SK-N-SH (cell line): ENCODE data around the gene TRPT1. TPM values are rescaled to one million over a fixed set of nuclear protein-coding genes. Genes with fewer than 3 reads are reported as not detected.
A peak's percentile ranks its signal among the peaks of the same experiment; 100 is the strongest.

Source experiments
- CTCF ChIA-PET: fragments of 300-600, 350-600 bp; formaldehyde crosslinking; extraction: SDS; loops from one replicate; lab custom pipeline; 2021; lab: Yijun Ruan, JAX
- POLR2A ChIA-PET: fragments of 350-600 bp; sonication (Branson Sonifier 250); formaldehyde crosslinking; extraction: SDS; loops from one replicate; lab custom pipeline; 2020; ENCODE audit warnings: antibody characterized with exemption, inconsistent platforms; lab: Yijun Ruan, JAX
- DNase-seq: peaks from one replicate; pipeline ENCODE4 v3.0.0; 2012
- H2AFZ ChIP-seq: fragments of 200-600 bp; sonication (generic); 2 replicates; pipeline ENCODE4 v1.8.1; 2016; ENCODE audit warnings: antibody characterized with exemption, mild to moderate bottlenecking, low read depth
- H3F3A ChIP-seq: fragments of 200-600 bp; sonication (generic); replicated peaks from 2 replicates; pipeline ENCODE3; 2016; ENCODE audit warnings: antibody characterized with exemption, mild to moderate bottlenecking; ENCODE audit not compliant: insufficient read depth
- H3K27ac ChIP-seq, 2 experiments: fragments of 200-500 bp in 1 of 2; fragments of 200-600 bp in 1 of 2; sonication (Bioruptor generic) in 1 of 2; sonication (generic), shearing (Covaris generic) in 1 of 2; 2 replicates each; pipeline versions ENCODE4 v1.5.1 to v1.6.1; 2014 to 2016; ENCODE audit warnings: low read depth in 2 of 2, inconsistent platforms in 1 of 2, low read length in 1 of 2, mild to moderate bottlenecking in 1 of 2, mixed read lengths in 1 of 2
- H3K27me3 ChIP-seq: fragments of 200-600 bp; sonication (generic), shearing (Covaris generic); 2 replicates; pipeline ENCODE4 v1.6.1; 2016; ENCODE audit warnings: mixed run types; ENCODE audit not compliant: insufficient read depth
- H3K36me3 ChIP-seq, 2 experiments: fragments of 200-500 bp in 1 of 2; fragments of 200-600 bp in 1 of 2; sonication (Bioruptor generic) in 1 of 2; sonication (generic) in 1 of 2; replicated peaks in 1 of 2; 2 replicates each; pipeline versions ENCODE3 to v1.5.1; 2014 to 2016; ENCODE audit warnings: low read length in 1 of 2, mild to moderate bottlenecking in 1 of 2; ENCODE audit not compliant: insufficient read depth in 2 of 2, control insufficient read depth in 1 of 2
- H3K4me1 ChIP-seq, 2 experiments: fragments of 200-500 bp in 1 of 2; fragments of 200-600 bp in 1 of 2; sonication (Bioruptor generic) in 1 of 2; sonication (generic), shearing (Covaris generic) in 1 of 2; 2 replicates each; pipeline versions ENCODE4 v1.5.1 to v1.6.1; 2014 to 2016; ENCODE audit warnings: low read depth in 1 of 2, low read length in 1 of 2, mixed run types in 1 of 2; ENCODE audit not compliant: insufficient read depth in 2 of 2, control insufficient read depth in 1 of 2
- H3K4me2 ChIP-seq: fragments of 200-600 bp; sonication (generic), shearing (Covaris generic); 2 replicates; pipeline ENCODE4 v1.6.1; 2017; ENCODE audit warnings: mixed run types
- H3K4me3 ChIP-seq, 2 experiments: fragments of 200-500 bp in 1 of 2; fragments of 200-600 bp in 1 of 2; sonication (Bioruptor generic) in 1 of 2; sonication (generic), shearing (Covaris generic) in 1 of 2; 2 replicates each; pipeline versions ENCODE4 v1.5.1 to v1.8.1; 2014 to 2016; ENCODE audit warnings: low read depth in 2 of 2, inconsistent platforms in 1 of 2, low read length in 1 of 2, mild to moderate bottlenecking in 1 of 2, mixed read lengths in 1 of 2, moderate library complexity in 1 of 2
- H3K79me2 ChIP-seq: fragments of 200-600 bp; sonication (generic); 2 replicates; pipeline ENCODE4 v1.8.1; 2017; ENCODE audit warnings: mild to moderate bottlenecking; ENCODE audit not compliant: insufficient read depth
- H3K9ac ChIP-seq: fragments of 200-600 bp; sonication (generic); 2 replicates; pipeline ENCODE4 v1.6.1; 2017; ENCODE audit warnings: mixed run types
- H3K9me2 ChIP-seq: fragments of 200-600 bp; sonication (generic); 2 replicates; pipeline ENCODE4 v1.6.1; 2017; ENCODE audit warnings: mixed run types
- H3K9me3 ChIP-seq: fragments of 200-600 bp; sonication (generic); 2 replicates; pipeline ENCODE4 v1.6.1; 2017; ENCODE audit warnings: mixed run types, mild to moderate bottlenecking, moderate library complexity
- H4K20me1 ChIP-seq: fragments of 200-600 bp; sonication (generic); 2 replicates; pipeline ENCODE4 v1.6.1; 2017; ENCODE audit warnings: mild to moderate bottlenecking, mixed run types; ENCODE audit not compliant: insufficient read depth
- CHD2 ChIP-seq: fragments of 150-350 bp; IDR thresholded peaks from 2 replicates; pipeline ENCODE4 v1.6.1; 2018; ENCODE audit warnings: low read length; ENCODE audit not compliant: partially characterized antibody
- CTCF ChIP-seq: fragments of 200-600 bp; sonication (generic); IDR thresholded peaks from 2 replicates; pipeline ENCODE4 v1.6.1; 2017; ENCODE audit warnings: antibody characterized with exemption, mild to moderate bottlenecking, moderate library complexity
- ELF1 ChIP-seq: IDR thresholded peaks from 2 replicates; pipeline ENCODE4 v1.4.0; 2012
- EP300 ChIP-seq, 2 experiments: IDR thresholded peaks; 2 replicates each; pipeline versions ENCODE4 v1.4.0 to v1.6.1; 2012; ENCODE audit warnings: borderline replicate concordance in 1 of 2, low read depth in 1 of 2, low read length in 1 of 2
- FOSL2 ChIP-seq: IDR thresholded peaks from 2 replicates; pipeline ENCODE4 v1.4.0; 2012; ENCODE audit warnings: low read depth, mild to moderate bottlenecking, moderate library complexity, borderline replicate concordance
- FOXM1 ChIP-seq: IDR thresholded peaks from 2 replicates; pipeline ENCODE4 v1.4.0; 2012; ENCODE audit warnings: low read depth, mild to moderate bottlenecking
- GABPA ChIP-seq: IDR thresholded peaks from 2 replicates; pipeline ENCODE4 v1.4.0; 2012; ENCODE audit warnings: low read depth, mild to moderate bottlenecking
- IRF3 ChIP-seq: fragments of 150-350 bp; IDR thresholded peaks from 2 replicates; pipeline ENCODE4 v1.6.1; 2016; ENCODE audit warnings: mild to moderate bottlenecking, low read depth, low read length
- MAX ChIP-seq: IDR thresholded peaks from 2 replicates; pipeline ENCODE4 v1.4.0; 2012; ENCODE audit warnings: low read depth
- MEF2A ChIP-seq: IDR thresholded peaks from 2 replicates; pipeline ENCODE4 v1.4.0; 2012; ENCODE audit warnings: low read depth, borderline replicate concordance
- NFIC ChIP-seq: IDR thresholded peaks from 2 replicates; pipeline ENCODE4 v1.4.0; 2012; ENCODE audit warnings: borderline replicate concordance
- NRF1 ChIP-seq: IDR thresholded peaks from 2 replicates; pipeline ENCODE4 v1.6.1; 2012; ENCODE audit warnings: low read depth, mild to moderate bottlenecking, low read length
- PBX3 ChIP-seq: IDR thresholded peaks from 2 replicates; pipeline ENCODE4; 2012
- POLR2AphosphoS5 ChIP-seq: IDR thresholded peaks from 2 replicates; pipeline ENCODE4 v1.6.1; 2012; ENCODE audit warnings: low read depth, low read length
- RAD21 ChIP-seq: IDR thresholded peaks from 2 replicates; pipeline ENCODE4 v1.6.1; 2012; ENCODE audit warnings: mild to moderate bottlenecking, low read length
- REST ChIP-seq: IDR thresholded peaks from 2 replicates; pipeline ENCODE4 v1.6.1; 2012; ENCODE audit warnings: mild to moderate bottlenecking, low read depth, low read length, moderate library complexity
- RFX5 ChIP-seq: IDR thresholded peaks from 2 replicates; pipeline ENCODE4 v1.6.1; 2012; ENCODE audit warnings: mild to moderate bottlenecking, improper control_type of control experiment, low read length
- SIN3A ChIP-seq: IDR thresholded peaks from 2 replicates; pipeline ENCODE4 v1.6.1; 2012; ENCODE audit warnings: low read depth, mild to moderate bottlenecking, low read length, moderate library complexity, borderline replicate concordance
- SMC3 ChIP-seq: IDR thresholded peaks from 2 replicates; pipeline ENCODE4 v1.6.1; 2012; ENCODE audit warnings: low read depth, low read length, improper control_type of control experiment
- TCF12 ChIP-seq: IDR thresholded peaks from 2 replicates; pipeline ENCODE4 v1.4.0; 2012
- TEAD4 ChIP-seq: IDR thresholded peaks from 2 replicates; pipeline ENCODE4 v1.4.0; 2012; ENCODE audit warnings: mild to moderate bottlenecking, borderline replicate concordance; ENCODE audit not compliant: insufficient read depth
- YY1 ChIP-seq: IDR thresholded peaks from 2 replicates; pipeline ENCODE4 v1.4.0; 2012; ENCODE audit warnings: low read depth, mild to moderate bottlenecking
- ZBTB33 ChIP-seq: IDR thresholded peaks from 2 replicates; pipeline ENCODE4 v1.4.0; 2012; ENCODE audit warnings: low read depth, borderline replicate concordance
- WGBS: methylation state at CpG from one replicate; pipeline ENCODE4 v1.1.6; 2017; ENCODE audit warnings: low lambda C conversion rate; 5-methylcytosine and 5-hydroxymethylcytosine counted together
- polyA plus RNA-seq, 3 experiments: library from polyadenylated mRNA; depleted of rRNA; stranded (reverse); fragments of >200 nt; gene quantifications; 2 replicates each; pipeline ENCODE4 v1.2.3, GENCODE V29; 2012

The TRPT1 gene
- polyA plus RNA-seq, 1 of the 3 experiments (the other 2 are of a cell fraction) = 62.4 TPM

- Histone ChIP-seq H3K4me1 (peaks cover 11 to 42% of the 10 kb centered on the region in 2 experiments; a peak in 2 of 4 replicates), H3K79me2 (peaks cover 19% of the 10 kb centered on the region), H3K27ac (peak overlapping the region in 1 of 2 experiments; percentile 83; a peak in 2 of 4 replicates), H3K4me2 (peak overlapping the region; percentile 89), H2AFZ (no peak overlapping the region), H4K20me1 (no peaks in the 10 kb centered on the region), H3K4me3 (peak overlapping the region; percentile 63 to 66), H3K9me2 (no peaks in the 10 kb centered on the region), H3F3A (peaks cover 32% of the 10 kb centered on the region), H3K36me3 (peaks cover 0 to 18% of the 10 kb centered on the region in 2 experiments), H3K9me3 (no peaks in the 10 kb centered on the region), H3K27me3 (no peaks in the 10 kb centered on the region), H3K9ac (peak overlapping the region; percentile 63)
- peak; percentile 79 for DNase-seq
- POLR2A ChIA-PET = interaction anchor here (0.6 kb wide), 1 partner anchor 1380 kb away, joined by 3 read pairs; no protein-coding TSS in a partner anchor
- CTCF ChIA-PET = interaction anchor here (1.1 to 3.4 kb wide), 5 partner anchors 16 to 69 kb away, joined by 4 to 15 read pairs (median 6); partner anchors contain the start of gene PLCB3
- 6% methylated on average over 10 of the region's 80 CpGs for WGBS
- TF ChIP-seq FOXM1 (no peak), ELF1 (no peak), NFIC (no peak), SMC3 (no peak), FOSL2 (no peak), RFX5 (no peak), YY1 (no peak), CTCF (no peak), IRF3 (no peak), SIN3A (peak; percentile 42; the same call in 1 of the 2 replicates), MEF2A (no peak), MAX (no peak), REST (no peak), TCF12 (no peak), EP300 (IDR thresholded peaks at IDR 0.05; ENCODE audit: borderline replicate concordance in 1 of 2, low read depth in 1 of 2, low read length in 1 of 2) (no peak), CHD2 (no peak), NRF1 (no peak), GABPA (no peak), POLR2AphosphoS5 (peak; percentile 20; the same call in 1 of the 2 replicates), RAD21 (no peak), PBX3 (no peak), TEAD4 (no peak), ZBTB33 (no peak)
These were observed 8.8 kb upstream of the TRPT1 start for GRCh38 chr11:64234647-64235379.
